NCI-H748 (cell line): ENCODE data around the gene PDZRN4.

ENCODE experiments used
- DNase-seq: peaks from one replicate; lab custom pipeline; 2025; ENCODE audit not compliant: unreplicated experiment; lab: John Stamatoyannopoulos, UW

PDZRN4 gene

GRCh38 chr12:41443690-41444089 lies 255.6 kb downstream of the PDZRN4 start:
- no peak for DNase-seq

GRCh38 chr12:41452838-41453407 lies 264.8 kb downstream of the PDZRN4 start:
- DNase-seq, result no peak

- DNase-seq, result no peak
Measured at GRCh38 chr12:41453409-41453808, 265.3 kb downstream of the PDZRN4 start.

GRCh38 chr12:41459111-41459905 lies 271.2 kb downstream of the PDZRN4 start:
- no peak for DNase-seq

- no peak for DNase-seq
Measured at GRCh38 chr12:41459906-41460214, 271.7 kb downstream of the PDZRN4 start.

- no peak for DNase-seq
Measured at GRCh38 chr12:41460906-41461305, 272.8 kb downstream of the PDZRN4 start.

- no peak for DNase-seq
Measured at GRCh38 chr12:41462312-41462711, 274.2 kb downstream of the PDZRN4 start.

- no peak for DNase-seq
Measured at GRCh38 chr12:41465526-41465925, 277.4 kb downstream of the PDZRN4 start.

- DNase-seq, result peak; percentile 14
Measured at GRCh38 chr12:41466300-41466699, 278.2 kb downstream of the PDZRN4 start.

- no peak for DNase-seq
Measured at GRCh38 chr12:41466802-41467201, 278.7 kb downstream of the PDZRN4 start.

- peak; percentile 11 for DNase-seq
Measured at GRCh38 chr12:41467591-41468325, 279.6 kb downstream of the PDZRN4 start.

- no peak for DNase-seq
Measured at GRCh38 chr12:41468341-41468740, 280.2 kb downstream of the PDZRN4 start.

- no peak for DNase-seq
Measured at GRCh38 chr12:41468756-41469155, 280.6 kb downstream of the PDZRN4 start.

- peak; percentile 89 for DNase-seq
Measured at GRCh38 chr12:41473441-41473840, 285.3 kb downstream of the PDZRN4 start.

GRCh38 chr12:41474001-41474400 lies 285.9 kb downstream of the PDZRN4 start:
- DNase-seq, result no peak

GRCh38 chr12:41476499-41477439 lies 288.6 kb downstream of the PDZRN4 start:
- peak; percentile 99 for DNase-seq

GRCh38 chr12:41479426-41479825 lies 291.3 kb downstream of the PDZRN4 start:
- peak; percentile 10 for DNase-seq

GRCh38 chr12:41485203-41485602 lies 297.1 kb downstream of the PDZRN4 start:
- no peak for DNase-seq

- DNase-seq, result no peak
Measured at GRCh38 chr12:41486718-41487117, 298.6 kb downstream of the PDZRN4 start.

- DNase-seq, result no peak
Measured at GRCh38 chr12:41496009-41496408, 307.9 kb downstream of the PDZRN4 start.

GRCh38 chr12:41497409-41497808 lies 309.3 kb downstream of the PDZRN4 start:
- DNase-seq, result no peak
